Fibroblast of skin of right biceps (primary cell): ENCODE results near the gene PPP2R2C.

Experiments used
- DNase-seq: peaks from one replicate; pipeline ENCODE4 v3.0.0-alpha.2; 2013

The PPP2R2C gene

GRCh38 chr4:6360385-6360784 lies 112.0 kb downstream of the PPP2R2C start:
- no peak for DNase-seq

GRCh38 chr4:6359536-6360308 lies 112.7 kb downstream of the PPP2R2C start:
- no peak for DNase-seq

GRCh38 chr4:6357476-6357875 lies 114.9 kb downstream of the PPP2R2C start:
- no peak for DNase-seq

- DNase-seq: no peak
Measured at GRCh38 chr4:6356076-6356560, 116.3 kb downstream of the PPP2R2C start.

- no peak for DNase-seq
Measured at GRCh38 chr4:6355052-6355451, 117.4 kb downstream of the PPP2R2C start.

- no peak for DNase-seq
Measured at GRCh38 chr4:6354626-6355025, 117.8 kb downstream of the PPP2R2C start.

GRCh38 chr4:6354119-6354518 lies 118.3 kb downstream of the PPP2R2C start:
- no peak for DNase-seq

GRCh38 chr4:6352031-6352692 lies 120.3 kb downstream of the PPP2R2C start:
- no peak for DNase-seq

- no peak for DNase-seq
Measured at GRCh38 chr4:6351246-6352000, 121.0 kb downstream of the PPP2R2C start.

GRCh38 chr4:6350646-6351045 lies 121.8 kb downstream of the PPP2R2C start:
- DNase-seq: no peak

GRCh38 chr4:6349896-6350603 lies 122.4 kb downstream of the PPP2R2C start:
- peak; percentile 36 for DNase-seq

GRCh38 chr4:6348408-6348807 lies 124.0 kb downstream of the PPP2R2C start:
- no peak for DNase-seq

GRCh38 chr4:6347511-6348045 lies 124.8 kb downstream of the PPP2R2C start:
- no peak for DNase-seq

- no peak for DNase-seq
Measured at GRCh38 chr4:6346373-6347110, 125.9 kb downstream of the PPP2R2C start.

GRCh38 chr4:6345866-6346265 lies 126.5 kb downstream of the PPP2R2C start:
- DNase-seq: no peak

GRCh38 chr4:6345096-6345830 lies 127.2 kb downstream of the PPP2R2C start:
- DNase-seq: no peak

GRCh38 chr4:6343939-6344408 lies 128.4 kb downstream of the PPP2R2C start:
- DNase-seq: peak; percentile 78

GRCh38 chr4:6342530-6343293 lies 129.7 kb downstream of the PPP2R2C start:
- DNase-seq: peak; percentile 26

- no peak for DNase-seq
Measured at GRCh38 chr4:6341696-6342095, 130.7 kb downstream of the PPP2R2C start.

GRCh38 chr4:6340446-6341015 lies 131.9 kb downstream of the PPP2R2C start:
- no peak for DNase-seq
